Thyroid gland (tissue), 4 donors: Measurements from ENCODE around the gene LCN6. TPM values are rescaled to one million over a fixed set of nuclear protein-coding genes. Genes with fewer than 3 reads are reported as not detected.

ENCODE experiments used
- DNase-seq, 2 donors: peaks; one replicate each; pipeline ENCODE4 v3.0.0-alpha.2; 2019
- H3K27ac ChIP-seq, 3 donors: fragments of 200-600 bp; sonication (generic); 1 replicate in 2 of 3; 2 replicates in 1 of 3; pipeline ENCODE4 v1.5.1; 2016 to 2019; ENCODE audit warnings: mild to moderate bottlenecking in 1 of 3, moderate library complexity in 1 of 3
- H3K27me3 ChIP-seq: fragments of 200-600 bp; sonication (generic); one replicate; pipeline ENCODE4 v1.5.1; 2019
- H3K36me3 ChIP-seq, 2 donors: fragments of 200-600 bp; sonication (generic); one replicate each; pipeline ENCODE4 v1.5.1; 2016 to 2019
- H3K4me1 ChIP-seq, 2 donors: fragments of 200-600 bp; sonication (generic); one replicate each; pipeline ENCODE4 v1.5.1; 2017 to 2019
- H3K4me3 ChIP-seq, 3 donors: fragments of 200-600 bp; sonication (generic); replicated peaks in 1 of 3; 1 replicate in 2 of 3; 2 replicates in 1 of 3; pipeline ENCODE4 v1.5.1; 2016; ENCODE audit warnings: mild to moderate bottlenecking in 1 of 3
- H3K9me3 ChIP-seq: fragments of 200-600 bp; sonication (generic); one replicate; pipeline ENCODE4 v1.5.1; 2017
- POLR2A ChIP-seq, 2 donors: fragments of 450-650 bp; IDR thresholded peaks; one replicate each; pipeline ENCODE4 v1.6.1; 2017; ENCODE audit warnings: antibody characterized with exemption in 2 of 2, mild to moderate bottlenecking in 2 of 2, moderate library complexity in 1 of 2
- WGBS, 2 donors: methylation state at CpG; one replicate each; pipeline ENCODE4 v1.1.5; 2017; 5-methylcytosine and 5-hydroxymethylcytosine counted together
- intact Hi-C: fragments of 100-400 bp; cut with DNase I; formaldehyde crosslinking; loops from one replicate; pipeline ENCODE4 v1.15.1; 2023
- total RNA-seq, 4 donors: library from RNA; depleted of rRNA; stranded (reverse); fragments of >200 nt; gene quantifications; one replicate each; pipeline ENCODE4 v1.2.3, GENCODE V29; 2016
- TF ChIP-seq, protein P1 (sequence below), 6 experiments: fragments of 200-600 bp in 3 of 6; fragments of 450-650 bp in 3 of 6; sonication (generic) in 3 of 6; IDR thresholded peaks; one replicate each; pipeline ENCODE4 v1.5.1; 2016 to 2019; ENCODE audit warnings: antibody characterized with exemption in 6 of 6, mild to moderate bottlenecking in 2 of 6, inconsistent platforms in 1 of 6, moderate library complexity in 1 of 6

The LCN6 gene
- total RNA-seq, 4 donors from 2014 or later, result 1.4 to 10.0 (median 4.5) TPM

DNA sequence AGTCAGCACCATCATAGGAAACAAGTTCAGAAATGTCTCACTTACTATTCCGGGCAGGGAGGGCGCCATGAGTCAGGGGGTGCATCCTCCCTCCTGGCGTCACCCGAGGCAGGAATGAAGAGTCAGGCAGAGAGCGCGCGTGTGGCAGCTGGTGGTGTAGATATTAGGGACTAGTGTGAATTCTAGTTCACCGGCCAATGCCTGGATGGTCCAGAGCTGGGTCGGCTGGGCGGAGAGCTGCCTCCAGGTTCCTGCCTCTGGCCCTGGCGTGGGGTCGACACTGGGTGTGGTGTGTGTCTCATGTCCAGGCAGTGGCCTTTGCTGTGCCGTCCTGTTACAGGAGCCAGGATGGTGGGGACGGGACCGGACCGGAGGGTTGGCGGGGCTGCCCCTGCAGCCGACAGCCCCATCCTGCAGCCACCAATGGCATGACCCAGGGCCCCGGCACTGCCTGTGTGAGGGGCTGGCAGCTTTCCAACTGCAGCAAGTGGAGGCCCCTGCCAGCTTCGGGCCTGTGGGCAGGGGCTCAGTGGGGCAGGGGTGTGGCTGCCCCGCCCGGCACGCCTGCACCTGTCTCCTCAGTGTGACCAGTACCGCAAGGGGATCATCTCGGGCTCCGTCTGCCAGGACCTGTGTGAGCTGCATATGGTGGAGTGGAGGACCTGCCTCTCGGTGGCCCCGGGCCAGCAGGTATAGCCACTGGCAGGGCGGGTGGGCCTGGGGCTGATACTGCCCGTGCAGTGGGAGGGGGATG lies 26.8 kb downstream of the LCN6 start:
- Histone ChIP-seq H3K27ac (no peak overlapping the region), H3K36me3 (peaks cover 38 to 53% of the 10 kb centered on the region in 2 donors), H3K27me3 (no peaks in the 10 kb centered on the region), H3K4me1 (peaks cover 8 to 39% of the 10 kb centered on the region in 2 donors), H3K9me3 (no peaks in the 10 kb centered on the region), H3K4me3 (no peak overlapping the region)
- intact Hi-C loops, result no loop called here
- peak in 1 of 2 donors; percentile 6 for TF ChIP-seq POLR2A (IDR thresholded peaks at IDR 0.05)
- TF ChIP-seq, protein P1, sequence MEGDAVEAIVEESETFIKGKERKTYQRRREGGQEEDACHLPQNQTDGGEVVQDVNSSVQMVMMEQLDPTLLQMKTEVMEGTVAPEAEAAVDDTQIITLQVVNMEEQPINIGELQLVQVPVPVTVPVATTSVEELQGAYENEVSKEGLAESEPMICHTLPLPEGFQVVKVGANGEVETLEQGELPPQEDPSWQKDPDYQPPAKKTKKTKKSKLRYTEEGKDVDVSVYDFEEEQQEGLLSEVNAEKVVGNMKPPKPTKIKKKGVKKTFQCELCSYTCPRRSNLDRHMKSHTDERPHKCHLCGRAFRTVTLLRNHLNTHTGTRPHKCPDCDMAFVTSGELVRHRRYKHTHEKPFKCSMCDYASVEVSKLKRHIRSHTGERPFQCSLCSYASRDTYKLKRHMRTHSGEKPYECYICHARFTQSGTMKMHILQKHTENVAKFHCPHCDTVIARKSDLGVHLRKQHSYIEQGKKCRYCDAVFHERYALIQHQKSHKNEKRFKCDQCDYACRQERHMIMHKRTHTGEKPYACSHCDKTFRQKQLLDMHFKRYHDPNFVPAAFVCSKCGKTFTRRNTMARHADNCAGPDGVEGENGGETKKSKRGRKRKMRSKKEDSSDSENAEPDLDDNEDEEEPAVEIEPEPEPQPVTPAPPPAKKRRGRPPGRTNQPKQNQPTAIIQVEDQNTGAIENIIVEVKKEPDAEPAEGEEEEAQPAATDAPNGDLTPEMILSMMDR (IDR thresholded peaks at IDR 0.05), result no peak
- 83 to 89% methylated on average over 9 of the region's 30 CpGs for WGBS, 2 donors
- DNase-seq, result no peak

DNA sequence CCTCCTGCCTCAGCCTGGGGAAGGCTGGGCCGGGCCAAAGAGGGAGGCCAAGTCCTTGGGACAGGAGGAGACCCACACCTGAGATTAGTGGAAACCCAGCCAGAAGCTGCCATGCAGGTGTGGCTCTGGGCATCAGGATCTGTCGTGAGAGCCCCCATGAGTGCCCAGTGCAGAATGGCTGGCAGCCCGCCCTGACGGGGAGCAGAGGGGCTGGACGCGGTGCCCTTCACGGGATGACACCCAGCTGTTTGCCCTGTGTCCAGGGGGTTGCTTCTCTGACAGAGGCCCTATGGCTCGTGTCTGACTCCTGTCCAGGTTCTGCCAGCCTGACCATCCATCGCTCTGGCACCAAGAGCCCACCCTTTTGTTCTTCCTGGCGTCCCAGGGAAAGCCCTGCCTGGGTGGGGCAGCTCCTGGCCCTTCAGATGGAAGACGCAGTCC lies 27.4 kb downstream of the LCN6 start:
- Histone ChIP-seq H3K27me3 (no peaks in the 10 kb centered on the region), H3K36me3 (peaks cover 33 to 49% of the 10 kb centered on the region in 2 donors), H3K27ac (peak overlapping the region in 1 of 3 donors; percentile 50), H3K9me3 (no peaks in the 10 kb centered on the region), H3K4me3 (no peak overlapping the region), H3K4me1 (peaks cover 2 to 33% of the 10 kb centered on the region in 2 donors)
- TF ChIP-seq, protein P1 (IDR thresholded peaks at IDR 0.05), result no peak
- no peak for TF ChIP-seq POLR2A (IDR thresholded peaks at IDR 0.05)
- 80 to 88% methylated on average over 2 to 9 of the region's 11 CpGs for WGBS, 2 donors
- DNase-seq, result no peak
- intact Hi-C loops, result no loop called here

DNA sequence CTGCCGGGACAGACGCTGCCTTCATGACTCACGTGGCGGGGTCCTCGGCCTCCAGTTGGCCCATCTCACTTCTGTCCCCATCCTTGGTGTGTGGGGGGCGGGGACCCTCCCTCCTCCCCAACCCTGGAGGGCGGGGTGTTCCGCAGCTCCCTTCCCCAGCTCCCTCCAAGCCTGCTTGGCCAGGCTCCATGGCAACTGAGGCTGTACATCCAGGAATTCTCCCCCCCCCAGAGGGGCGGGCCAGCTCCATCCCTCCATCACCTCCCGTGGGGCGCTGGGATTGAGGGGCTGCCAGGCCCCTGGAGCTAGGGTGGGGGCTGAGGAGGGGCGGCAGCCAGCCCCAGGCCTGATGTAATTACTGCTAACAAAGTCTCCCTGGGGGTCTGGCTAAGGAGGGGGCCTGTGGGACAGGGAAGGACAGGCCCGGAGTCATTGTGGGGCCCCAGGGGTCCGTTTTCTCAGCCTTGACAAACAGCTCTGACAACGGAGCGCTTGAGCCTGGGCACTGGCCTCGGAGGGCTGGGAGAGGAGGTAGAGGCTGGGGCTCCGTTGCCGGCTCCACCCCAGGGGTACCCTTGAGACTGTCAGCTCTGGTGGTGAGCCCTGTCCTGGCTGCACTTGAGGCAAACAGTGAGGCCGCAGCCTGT lies 28.0 kb downstream of the LCN6 start:
- TF ChIP-seq, protein P1 (IDR thresholded peaks at IDR 0.05), result no peak
- TF ChIP-seq POLR2A (IDR thresholded peaks at IDR 0.05), result no peak
- intact Hi-C loops, result no loop called here
- no peak overlapping the region for H3K4me3 ChIP-seq
- H3K36me3 ChIP-seq, result peaks cover 28 to 44% of the 10 kb centered on the region in 2 donors
- WGBS, 2 donors, result 58 to 77% methylated on average over 8 to 18 of the region's 20 CpGs
- no peaks in the 10 kb centered on the region for H3K27me3 ChIP-seq
- no peak for DNase-seq
- H3K27ac ChIP-seq, result peak overlapping the region in 1 of 3 donors; percentile 50
- H3K4me1 ChIP-seq, result peaks cover 0 to 28% of the 10 kb centered on the region in 2 donors
- no peaks in the 10 kb centered on the region for H3K9me3 ChIP-seq

DNA sequence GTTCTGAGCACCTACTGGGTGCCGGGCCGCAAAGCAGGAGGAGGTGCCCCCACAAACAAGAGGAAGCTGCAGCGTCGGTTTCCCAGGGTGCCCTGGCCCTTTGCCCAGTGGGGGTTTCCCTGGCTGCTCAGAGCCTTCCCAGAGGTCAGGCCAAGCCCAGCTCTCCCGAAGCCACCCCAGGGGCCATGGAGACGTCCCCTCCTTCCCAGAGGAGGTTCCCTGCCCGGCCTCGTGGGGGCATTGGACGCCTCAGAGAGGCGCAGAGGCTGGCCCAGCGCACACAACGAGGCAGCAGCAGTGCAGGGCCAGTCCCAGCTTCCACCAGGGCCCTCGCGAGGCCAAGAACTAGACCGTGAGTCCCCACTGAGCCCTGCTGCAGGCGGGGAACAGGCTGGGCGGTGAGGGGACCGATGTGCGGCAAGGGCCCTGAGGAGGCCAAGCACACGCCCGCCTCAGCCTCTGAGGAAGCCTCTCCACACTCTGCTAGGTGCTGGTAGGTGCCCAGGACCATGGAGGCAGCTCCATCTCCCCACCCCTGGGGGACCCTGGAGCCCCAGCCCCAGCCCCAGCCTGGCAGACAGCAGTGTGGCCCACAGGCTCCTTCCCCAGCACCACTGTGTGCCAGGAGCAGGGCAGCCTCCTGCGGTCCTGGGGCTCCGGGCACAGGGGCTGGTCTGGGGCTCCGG lies 29.0 kb downstream of the LCN6 start:
- intact Hi-C loops, result no loop called here
- H3K9me3 ChIP-seq, result no peaks in the 10 kb centered on the region
- DNase-seq, result no peak
- TF ChIP-seq, protein P1 (IDR thresholded peaks at IDR 0.05), result no peak
- no peak for TF ChIP-seq POLR2A (IDR thresholded peaks at IDR 0.05)
- no peak overlapping the region for H3K27ac ChIP-seq
- H3K27me3 ChIP-seq, result no peaks in the 10 kb centered on the region
- peaks cover 19 to 33% of the 10 kb centered on the region in 2 donors for H3K36me3 ChIP-seq
- peaks cover 0 to 36% of the 10 kb centered on the region in 2 donors for H3K4me1 ChIP-seq
- H3K4me3 ChIP-seq, result no peak overlapping the region
- WGBS, 2 donors, result 75 to 80% methylated on average over 4 to 12 of the region's 24 CpGs
